Ramos (cell line): ENCODE measurements around the gene RNF222.
"Not testable (repeated sequence)": the region's sequence is repeated elsewhere in the genome, so short reads cannot be mapped to it uniquely, and the experiment has no call there.

Experiments
- in situ Hi-C: fragments of 300-500 bp; cut with MboI; formaldehyde crosslinking; loops from one replicate; pipeline ENCODE4 v1.14.3; 2022; ENCODE audit warnings: low sequenced_read_pairs; ENCODE audit not compliant: unreplicated experiment

Gene RNF222

GRCh38 chr17:8383143-8383822, 14.3 kb downstream of the RNF222 start, which contains the start of gene RPL26:
Gene RPL26 (minus strand): TSS chr17:8383193. CDS start chr17:8382310, 883 bp downstream.
- in situ Hi-C loops: no loop called here

GRCh38 chr17:8382880-8383142, 14.8 kb downstream of the RNF222 start:
- in situ Hi-C loops: no loop called here

- in situ Hi-C loops: no loop called here
Measured at GRCh38 chr17:8382052-8382879, 15.4 kb downstream of the RNF222 start.

- in situ Hi-C loops: no loop called here
Measured at GRCh38 chr17:8380049-8380448, 17.6 kb downstream of the RNF222 start.

GRCh38 chr17:8378117-8378516, 19.5 kb downstream of the RNF222 start:
- in situ Hi-C loops: not testable (repeated sequence)

- in situ Hi-C loops: no loop called here
Measured at GRCh38 chr17:8377422-8377821, 20.2 kb downstream of the RNF222 start.

- in situ Hi-C loops: no loop called here
Measured at GRCh38 chr17:8376271-8377067, 21.2 kb downstream of the RNF222 start, which contains the start of gene KRABD2. Gene KRABD2 (minus strand): TSS chr17:8376704.

GRCh38 chr17:8375738-8376259, 21.8 kb downstream of the RNF222 start:
- in situ Hi-C loops: no loop called here

GRCh38 chr17:8373856-8374255, 23.8 kb downstream of the RNF222 start:
- in situ Hi-C loops: not testable (repeated sequence)

GRCh38 chr17:8372422-8372821, 25.2 kb downstream of the RNF222 start:
- in situ Hi-C loops: no loop called here

- in situ Hi-C loops: no loop called here
Measured at GRCh38 chr17:8371786-8372185, 25.8 kb downstream of the RNF222 start.

GRCh38 chr17:8369944-8370343, 27.7 kb downstream of the RNF222 start:
- in situ Hi-C loops: no loop called here

GRCh38 chr17:8368193-8368592, 29.4 kb downstream of the RNF222 start:
- in situ Hi-C loops: no loop called here

- in situ Hi-C loops: no loop called here
Measured at GRCh38 chr17:8366231-8366630, 31.4 kb downstream of the RNF222 start.

- in situ Hi-C loops: no loop called here
Measured at GRCh38 chr17:8365143-8365542, 32.5 kb downstream of the RNF222 start.

- in situ Hi-C loops: no loop called here
Measured at GRCh38 chr17:8362651-8363332, 34.8 kb downstream of the RNF222 start.

- in situ Hi-C loops: no loop called here
Measured at GRCh38 chr17:8360751-8361150, 36.9 kb downstream of the RNF222 start.

- in situ Hi-C loops: no loop called here
Measured at GRCh38 chr17:8360260-8360659, 37.4 kb downstream of the RNF222 start.

GRCh38 chr17:8359769-8360168, 37.9 kb downstream of the RNF222 start:
- in situ Hi-C loops: no loop called here

GRCh38 chr17:8357910-8358309, 39.7 kb downstream of the RNF222 start:
- in situ Hi-C loops: no loop called here
